Erythroblast (primary cell): ENCODE measurements around the gene CDK8.

ENCODE experiments used
- GATA1 ChIP-seq: IDR thresholded peaks from 2 replicates; pipeline ENCODE4 v1.6.1; 2011; ENCODE audit warnings: low read depth, mild to moderate bottlenecking, control low read depth, low read length, moderate library complexity
- POLR2A ChIP-seq: IDR thresholded peaks from 2 replicates; pipeline ENCODE4 v1.6.1; 2011; ENCODE audit warnings: mild to moderate bottlenecking, low read length

GRCh38 chr13:26323764-26324163 is 69.8 kb downstream of the CDK8 start:
- TF ChIP-seq POLR2A (no peak), GATA1 (no peak)
